K562 (cell line): ENCODE results near the gene COX20. TPM values are rescaled to one million over a fixed set of nuclear protein-coding genes. Genes with fewer than 3 reads are reported as not detected.

Experiments used
- ATF1 ChIP-seq, 2 experiments: fragments of 450-650 bp in 1 of 2; IDR thresholded peaks; 2 replicates each; pipeline ENCODE4 v1.6.1; 2016; ENCODE audit warnings: missing compliant biosample characterization in 1 of 2, missing genetic modification characterization in 1 of 2
- DIDO1 ChIP-seq: fragments of 450-650 bp; IDR thresholded peaks from 2 replicates; pipeline ENCODE4 v1.6.1; 2016; ENCODE audit warnings: low read depth, missing biosample characterization, missing genetic modification characterization
- MTA3 ChIP-seq: fragments of 450-650 bp; formaldehyde crosslinking; IDR thresholded peaks from 2 replicates; pipeline ENCODE4 v1.6.1; 2017; ENCODE audit warnings: mild to moderate bottlenecking, borderline replicate concordance
- NRF1 ChIP-seq, 2 experiments: fragments of 450-650 bp; IDR thresholded peaks in 1 of 2; conservative IDR thresholded peaks in 1 of 2; 2 replicates each; pipeline ENCODE4 v1.6.1; 2014; ENCODE audit warnings: mild to moderate bottlenecking in 2 of 2
- RBFOX2 ChIP-seq: fragments of 200-400 bp; formaldehyde crosslinking; IDR thresholded peaks from 2 replicates; pipeline ENCODE4 v1.6.1; 2017; ENCODE audit warnings: low read depth, mild to moderate bottlenecking, low read length, moderate library complexity
- SMAD1 ChIP-seq: fragments of 150-350 bp; IDR thresholded peaks from 2 replicates; pipeline ENCODE4 v1.6.1; 2014; ENCODE audit warnings: low read length, low read depth; ENCODE audit not compliant: partially characterized antibody
- ZSCAN32 ChIP-seq: fragments of 450-650 bp; formaldehyde crosslinking; IDR thresholded peaks from 2 replicates; pipeline ENCODE4 v1.4.0; 2020; ENCODE audit warnings: mild to moderate bottlenecking, moderate library complexity
- polyA plus RNA-seq, 8 experiments: library from polyadenylated mRNA; depleted of rRNA in 4 of 8; stranded (reverse) in 5 of 8; unstranded in 3 of 8; fragments of >200 nt; fragmentation: Nextera tagmentation in 2 of 8; fragmentation: Illumina TruSeq in 1 of 8; extraction: Ambion mirVana in 2 of 8; extraction: Trizol in 1 of 8; gene quantifications; 2 replicates each; pipeline versions ENCODE4 v1.2.1 to v1.2.3, GENCODE V29; 2011 to 2014; ENCODE audit warnings: inconsistent platforms in 1 of 8, missing spikeins in 1 of 8
- total RNA-seq, 7 experiments: library from RNA; depleted of rRNA in 6 of 7; stranded (reverse); fragments of >200 nt in 6 of 7; fragmentation: Illumina TruSeq in 2 of 7; extraction: Trizol in 2 of 7; gene quantifications; 2 replicates each; pipeline versions ENCODE4 v1.2.1 to v1.2.3, GENCODE V29; 2011 to 2021; ENCODE audit warnings: low replicate concordance in 1 of 7
- TF ChIP-seq, protein P1 (sequence below), 2 experiments: fragments of 450-650 bp; formaldehyde crosslinking in 1 of 2; IDR thresholded peaks; 2 replicates each; pipeline versions ENCODE4 v1.4.0 to v1.6.1; 2014 to 2020; ENCODE audit warnings: mild to moderate bottlenecking in 2 of 2, borderline replicate concordance in 1 of 2, low read depth in 1 of 2
- TF ChIP-seq, protein P2 (sequence below): fragments of 150-350 bp; IDR thresholded peaks from 2 replicates; pipeline ENCODE4 v1.6.1; 2014; ENCODE audit warnings: low read depth, mild to moderate bottlenecking, low read length, borderline replicate concordance
- TF ChIP-seq, protein P3 (sequence below), 2 experiments: IDR thresholded peaks; 2 replicates each; pipeline ENCODE4 v1.6.1; 2011; ENCODE audit warnings: borderline replicate concordance in 1 of 2, control low read depth in 1 of 2, low read depth in 1 of 2, low read length in 1 of 2, mild to moderate bottlenecking in 1 of 2, mixed read lengths in 1 of 2, moderate library complexity in 1 of 2; ENCODE audit not compliant: insufficient read depth in 1 of 2, insufficient read length in 1 of 2, poor library complexity in 1 of 2, severe bottlenecking in 1 of 2; ENCODE audit errors: extremely low read depth in 1 of 2
- TF ChIP-seq, protein P4 (sequence below): sonication (generic); formaldehyde crosslinking; IDR thresholded peaks from 2 replicates; pipeline ENCODE4 v1.8.0; 2023; ENCODE audit warnings: mild to moderate bottlenecking, missing genetic modification reagents

The COX20 gene
- total and polyA plus RNA-seq, 9 of the 15 experiments (the other 6 are each of a cell fraction or from before 2014, with no cell fraction given) = 41.5 to 192 (median 84.3) TPM

DNA sequence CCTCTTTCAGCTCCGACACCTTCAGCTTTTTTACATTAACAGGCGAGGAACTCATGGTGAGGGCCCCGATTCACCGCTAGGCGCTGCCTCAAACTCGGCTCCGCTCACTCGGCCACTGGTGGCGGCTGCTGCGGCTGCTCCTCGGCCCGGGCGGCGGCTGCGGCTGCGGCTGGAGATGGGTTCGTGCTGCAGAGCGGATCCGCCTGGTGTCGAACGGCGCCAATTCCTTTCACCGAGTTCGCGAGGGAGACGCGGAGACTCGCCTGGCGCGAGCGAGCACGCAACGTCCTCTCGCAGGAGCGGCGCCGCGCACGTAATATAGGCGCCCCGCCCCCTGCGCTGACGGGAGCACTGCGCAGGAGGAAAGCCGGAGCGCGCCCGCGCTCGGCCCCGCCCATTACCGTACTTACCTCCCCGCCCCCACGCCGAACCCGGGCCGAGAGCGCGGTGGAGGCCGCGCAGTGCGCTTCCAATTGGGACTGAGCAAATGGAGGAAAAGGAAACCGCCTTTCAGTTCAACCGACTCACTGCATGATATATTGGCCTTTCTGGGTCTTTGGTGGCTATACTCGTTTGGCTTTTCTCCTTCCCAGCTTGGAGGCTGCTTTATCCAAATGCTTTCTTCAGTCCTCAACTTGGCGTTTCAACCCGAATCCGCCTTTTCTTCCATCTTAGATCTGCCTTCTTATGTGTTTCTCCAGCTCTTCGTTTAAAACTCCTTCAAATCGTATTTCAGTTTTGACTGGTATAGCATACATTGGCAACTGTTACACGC lies 29.0 kb downstream of the COX20 start, which contains the start of gene HNRNPU (continued):
- TF ChIP-seq, protein P1, sequence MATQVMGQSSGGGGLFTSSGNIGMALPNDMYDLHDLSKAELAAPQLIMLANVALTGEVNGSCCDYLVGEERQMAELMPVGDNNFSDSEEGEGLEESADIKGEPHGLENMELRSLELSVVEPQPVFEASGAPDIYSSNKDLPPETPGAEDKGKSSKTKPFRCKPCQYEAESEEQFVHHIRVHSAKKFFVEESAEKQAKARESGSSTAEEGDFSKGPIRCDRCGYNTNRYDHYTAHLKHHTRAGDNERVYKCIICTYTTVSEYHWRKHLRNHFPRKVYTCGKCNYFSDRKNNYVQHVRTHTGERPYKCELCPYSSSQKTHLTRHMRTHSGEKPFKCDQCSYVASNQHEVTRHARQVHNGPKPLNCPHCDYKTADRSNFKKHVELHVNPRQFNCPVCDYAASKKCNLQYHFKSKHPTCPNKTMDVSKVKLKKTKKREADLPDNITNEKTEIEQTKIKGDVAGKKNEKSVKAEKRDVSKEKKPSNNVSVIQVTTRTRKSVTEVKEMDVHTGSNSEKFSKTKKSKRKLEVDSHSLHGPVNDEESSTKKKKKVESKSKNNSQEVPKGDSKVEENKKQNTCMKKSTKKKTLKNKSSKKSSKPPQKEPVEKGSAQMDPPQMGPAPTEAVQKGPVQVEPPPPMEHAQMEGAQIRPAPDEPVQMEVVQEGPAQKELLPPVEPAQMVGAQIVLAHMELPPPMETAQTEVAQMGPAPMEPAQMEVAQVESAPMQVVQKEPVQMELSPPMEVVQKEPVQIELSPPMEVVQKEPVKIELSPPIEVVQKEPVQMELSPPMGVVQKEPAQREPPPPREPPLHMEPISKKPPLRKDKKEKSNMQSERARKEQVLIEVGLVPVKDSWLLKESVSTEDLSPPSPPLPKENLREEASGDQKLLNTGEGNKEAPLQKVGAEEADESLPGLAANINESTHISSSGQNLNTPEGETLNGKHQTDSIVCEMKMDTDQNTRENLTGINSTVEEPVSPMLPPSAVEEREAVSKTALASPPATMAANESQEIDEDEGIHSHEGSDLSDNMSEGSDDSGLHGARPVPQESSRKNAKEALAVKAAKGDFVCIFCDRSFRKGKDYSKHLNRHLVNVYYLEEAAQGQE (IDR thresholded peaks at IDR 0.05; ENCODE audit: borderline replicate concordance) = no peak
- TF ChIP-seq, protein P1 (CRISPR knock-in tag; IDR thresholded peaks at IDR 0.05; ENCODE audit: low read depth) = no peak
- TF ChIP-seq, protein P2, sequence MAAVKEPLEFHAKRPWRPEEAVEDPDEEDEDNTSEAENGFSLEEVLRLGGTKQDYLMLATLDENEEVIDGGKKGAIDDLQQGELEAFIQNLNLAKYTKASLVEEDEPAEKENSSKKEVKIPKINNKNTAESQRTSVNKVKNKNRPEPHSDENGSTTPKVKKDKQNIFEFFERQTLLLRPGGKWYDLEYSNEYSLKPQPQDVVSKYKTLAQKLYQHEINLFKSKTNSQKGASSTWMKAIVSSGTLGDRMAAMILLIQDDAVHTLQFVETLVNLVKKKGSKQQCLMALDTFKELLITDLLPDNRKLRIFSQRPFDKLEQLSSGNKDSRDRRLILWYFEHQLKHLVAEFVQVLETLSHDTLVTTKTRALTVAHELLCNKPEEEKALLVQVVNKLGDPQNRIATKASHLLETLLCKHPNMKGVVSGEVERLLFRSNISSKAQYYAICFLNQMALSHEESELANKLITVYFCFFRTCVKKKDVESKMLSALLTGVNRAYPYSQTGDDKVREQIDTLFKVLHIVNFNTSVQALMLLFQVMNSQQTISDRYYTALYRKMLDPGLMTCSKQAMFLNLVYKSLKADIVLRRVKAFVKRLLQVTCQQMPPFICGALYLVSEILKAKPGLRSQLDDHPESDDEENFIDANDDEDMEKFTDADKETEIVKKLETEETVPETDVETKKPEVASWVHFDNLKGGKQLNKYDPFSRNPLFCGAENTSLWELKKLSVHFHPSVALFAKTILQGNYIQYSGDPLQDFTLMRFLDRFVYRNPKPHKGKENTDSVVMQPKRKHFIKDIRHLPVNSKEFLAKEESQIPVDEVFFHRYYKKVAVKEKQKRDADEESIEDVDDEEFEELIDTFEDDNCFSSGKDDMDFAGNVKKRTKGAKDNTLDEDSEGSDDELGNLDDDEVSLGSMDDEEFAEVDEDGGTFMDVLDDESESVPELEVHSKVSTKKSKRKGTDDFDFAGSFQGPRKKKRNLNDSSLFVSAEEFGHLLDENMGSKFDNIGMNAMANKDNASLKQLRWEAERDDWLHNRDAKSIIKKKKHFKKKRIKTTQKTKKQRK = no peak
- TF ChIP-seq ZSCAN32 (CRISPR knock-in tag) = peak; percentile 46
- TF ChIP-seq, protein P3, sequence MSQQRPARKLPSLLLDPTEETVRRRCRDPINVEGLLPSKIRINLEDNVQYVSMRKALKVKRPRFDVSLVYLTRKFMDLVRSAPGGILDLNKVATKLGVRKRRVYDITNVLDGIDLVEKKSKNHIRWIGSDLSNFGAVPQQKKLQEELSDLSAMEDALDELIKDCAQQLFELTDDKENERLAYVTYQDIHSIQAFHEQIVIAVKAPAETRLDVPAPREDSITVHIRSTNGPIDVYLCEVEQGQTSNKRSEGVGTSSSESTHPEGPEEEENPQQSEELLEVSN (IDR thresholded peaks at IDR 0.05; ENCODE audit: borderline replicate concordance in 1 of 2, extremely low read depth in 1 of 2, insufficient read depth in 1 of 2, insufficient read length in 1 of 2, low read depth in 1 of 2, low read length in 1 of 2, poor library complexity in 1 of 2, severe bottlenecking in 1 of 2) = peak; percentile 58 to 64
- no peak for TF ChIP-seq ATF1 (CRISPR knock-in tag; IDR thresholded peaks at IDR 0.05)
- peak; percentile 86 for TF ChIP-seq ATF1 (tag; IDR thresholded peaks at IDR 0.05)
- TF ChIP-seq MTA3 = peak; percentile 78
- peak; percentile 20; the same call in 1 of the 2 replicates for TF ChIP-seq DIDO1 (tag)
- TF ChIP-seq, protein P4, sequence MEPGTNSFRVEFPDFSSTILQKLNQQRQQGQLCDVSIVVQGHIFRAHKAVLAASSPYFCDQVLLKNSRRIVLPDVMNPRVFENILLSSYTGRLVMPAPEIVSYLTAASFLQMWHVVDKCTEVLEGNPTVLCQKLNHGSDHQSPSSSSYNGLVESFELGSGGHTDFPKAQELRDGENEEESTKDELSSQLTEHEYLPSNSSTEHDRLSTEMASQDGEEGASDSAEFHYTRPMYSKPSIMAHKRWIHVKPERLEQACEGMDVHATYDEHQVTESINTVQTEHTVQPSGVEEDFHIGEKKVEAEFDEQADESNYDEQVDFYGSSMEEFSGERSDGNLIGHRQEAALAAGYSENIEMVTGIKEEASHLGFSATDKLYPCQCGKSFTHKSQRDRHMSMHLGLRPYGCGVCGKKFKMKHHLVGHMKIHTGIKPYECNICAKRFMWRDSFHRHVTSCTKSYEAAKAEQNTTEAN (CRISPR knock-in tag) = no peak; the same call in 1 of the 2 replicates
- TF ChIP-seq SMAD1 = peak; percentile 40
- TF ChIP-seq NRF1 (conservative IDR thresholded peaks at IDR 0.05 in 1 of 2, IDR thresholded peaks at IDR 0.05 in 1 of 2) = peak; percentile 96
- TF ChIP-seq RBFOX2 = peak; percentile 97
